Activated naive CD8-positive, alpha-beta T cell treated with anti-CD3 and anti-CD28 coated beads for 36 hours (primary cell): ENCODE results near the gene FTO. TPM values are rescaled to one million over a fixed set of nuclear protein-coding genes. Genes with fewer than 3 reads are reported as not detected.

Experiments
- DNase-seq: peaks from one replicate; pipeline ENCODE4 v3.0.0; 2021
- H3K27ac Mint-ChIP-seq: one replicate; pipeline ENCODE4 v1.8.0; 2022; ENCODE audit warnings: mild to moderate bottlenecking, moderate library complexity, mixed read lengths
- H3K27me3 Mint-ChIP-seq: one replicate; pipeline ENCODE4 v1.8.0; 2022; ENCODE audit warnings: mild to moderate bottlenecking, mixed read lengths
- H3K36me3 Mint-ChIP-seq: one replicate; pipeline ENCODE4 v1.8.0; 2021; ENCODE audit warnings: mild to moderate bottlenecking, mixed read lengths
- H3K4me1 Mint-ChIP-seq: one replicate; pipeline ENCODE4 v1.8.0; 2021; ENCODE audit warnings: mixed read lengths
- H3K4me3 Mint-ChIP-seq: one replicate; pipeline ENCODE4 v1.8.0; 2022; ENCODE audit warnings: mild to moderate bottlenecking, moderate library complexity, mixed read lengths
- H3K9me3 Mint-ChIP-seq: one replicate; pipeline ENCODE4 v1.8.0; 2022; ENCODE audit warnings: mixed read lengths
- total RNA-seq, 2 experiments: library from RNA; stranded (reverse); gene quantifications; one replicate each; pipeline ENCODE4 v1.2.3, GENCODE V29; 2021

FTO gene
- total RNA-seq, 2 experiments from 2014 or later: 51.1 to 52.7 TPM

DNA sequence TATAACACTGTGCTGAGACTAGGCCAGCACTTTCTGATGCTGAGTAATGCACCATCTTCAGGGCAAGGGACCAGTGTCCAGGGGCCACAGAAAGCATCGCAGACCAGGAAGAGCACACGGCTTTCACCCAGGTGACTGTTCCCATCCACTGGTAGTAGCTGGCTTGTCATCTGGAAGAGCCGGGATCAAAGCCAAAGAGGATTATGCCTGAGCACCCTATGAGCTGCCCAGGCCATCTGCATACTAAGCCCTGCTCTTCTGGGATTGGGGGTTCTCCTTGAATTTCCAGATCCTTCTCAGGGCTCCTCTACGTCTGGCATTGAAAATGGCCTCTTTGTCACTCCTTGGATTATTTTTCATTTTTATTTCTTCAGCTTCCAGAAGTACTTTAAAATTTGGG is 441.9 kb downstream of the FTO start:
- H3K9me3 Mint-ChIP-seq: no peaks in the 10 kb centered on the region
- DNase-seq: no peak
- H3K36me3 Mint-ChIP-seq: no peaks in the 10 kb centered on the region
- peaks cover 16% of the 10 kb centered on the region for H3K27me3 Mint-ChIP-seq
- H3K4me1 Mint-ChIP-seq: peaks cover 2% of the 10 kb centered on the region
- H3K27ac Mint-ChIP-seq: no peak overlapping the region
- H3K4me3 Mint-ChIP-seq: no peak overlapping the region

- Mint-ChIP-seq H3K27me3 (no peaks in the 10 kb centered on the region), H3K9me3 (no peaks in the 10 kb centered on the region), H3K27ac (no peak overlapping the region), H3K4me1 (peaks cover 2% of the 10 kb centered on the region), H3K4me3 (no peak overlapping the region), H3K36me3 (no peaks in the 10 kb centered on the region)
- DNase-seq: no peak
Measured at GRCh38 chr16:54148974-54149373, 445.0 kb downstream of the FTO start.

DNA sequence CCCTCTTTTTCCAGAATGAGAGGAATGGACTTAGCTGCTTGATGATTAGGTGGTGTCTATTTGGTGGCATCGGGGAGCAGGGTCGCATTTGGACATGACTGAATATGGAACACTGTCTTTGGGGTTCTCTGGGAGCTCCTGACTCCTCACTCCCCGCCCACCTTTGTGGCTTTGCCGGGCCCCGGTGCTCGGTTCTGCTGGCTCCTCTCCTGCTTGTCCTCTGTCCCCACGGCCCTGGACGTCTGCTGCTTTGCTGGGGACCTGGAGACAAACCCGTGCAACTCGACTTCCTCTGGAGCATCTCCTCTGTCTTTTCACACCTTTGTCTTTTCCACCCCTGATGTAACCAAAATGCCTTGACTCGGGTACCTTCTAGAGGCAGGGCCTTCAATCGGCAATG is 446.9 kb downstream of the FTO start:
- Mint-ChIP-seq H3K36me3 (no peaks in the 10 kb centered on the region), H3K27ac (no peak overlapping the region), H3K9me3 (no peaks in the 10 kb centered on the region), H3K4me1 (no peaks in the 10 kb centered on the region), H3K4me3 (no peak overlapping the region), H3K27me3 (no peaks in the 10 kb centered on the region)
- no peak for DNase-seq

- DNase-seq: no peak
- Mint-ChIP-seq H3K9me3 (no peaks in the 10 kb centered on the region), H3K4me3 (no peak overlapping the region), H3K27me3 (no peaks in the 10 kb centered on the region), H3K4me1 (no peaks in the 10 kb centered on the region), H3K27ac (no peak overlapping the region), H3K36me3 (no peaks in the 10 kb centered on the region)
Measured at GRCh38 chr16:54152362-54153239, 448.6 kb downstream of the FTO start.

- Mint-ChIP-seq H3K36me3 (no peaks in the 10 kb centered on the region), H3K27ac (no peak overlapping the region), H3K4me3 (no peak overlapping the region), H3K9me3 (no peaks in the 10 kb centered on the region), H3K4me1 (no peaks in the 10 kb centered on the region), H3K27me3 (no peaks in the 10 kb centered on the region)
- no peak for DNase-seq
Measured at GRCh38 chr16:54153240-54153934, 449.4 kb downstream of the FTO start.

- no peaks in the 10 kb centered on the region for H3K4me1 Mint-ChIP-seq
- H3K27ac Mint-ChIP-seq: no peak overlapping the region
- H3K27me3 Mint-ChIP-seq: no peaks in the 10 kb centered on the region
- H3K9me3 Mint-ChIP-seq: peaks cover 3% of the 10 kb centered on the region
- DNase-seq: no peak
- H3K36me3 Mint-ChIP-seq: no peaks in the 10 kb centered on the region
- H3K4me3 Mint-ChIP-seq: no peak overlapping the region
Measured at GRCh38 chr16:54156349-54156748, 452.4 kb downstream of the FTO start.

DNA sequence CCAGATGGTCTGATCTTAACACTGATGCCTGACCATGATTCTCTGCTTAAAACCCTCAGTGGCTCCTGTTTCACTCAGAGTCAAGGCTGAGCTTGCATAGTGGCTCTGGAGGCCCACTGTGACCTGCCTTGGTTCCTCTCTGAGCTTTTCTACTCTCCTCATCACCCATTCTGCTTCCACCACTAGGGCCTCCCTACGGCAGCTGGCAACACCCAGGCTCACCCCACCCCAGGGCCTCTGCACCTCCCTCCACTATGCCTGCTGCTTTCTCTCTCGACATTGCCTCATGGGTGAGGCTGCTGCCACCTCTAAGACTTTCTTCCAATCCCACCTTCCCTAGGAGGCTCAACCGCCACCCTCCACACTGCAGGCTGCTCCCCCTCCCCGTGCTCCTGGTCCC is 455.0 kb downstream of the FTO start:
- DNase-seq: no peak
- Mint-ChIP-seq H3K4me1 (no peaks in the 10 kb centered on the region), H3K36me3 (no peaks in the 10 kb centered on the region), H3K27me3 (peaks cover 5% of the 10 kb centered on the region), H3K27ac (no peak overlapping the region), H3K4me3 (no peak overlapping the region), H3K9me3 (peaks cover 3% of the 10 kb centered on the region)

DNA sequence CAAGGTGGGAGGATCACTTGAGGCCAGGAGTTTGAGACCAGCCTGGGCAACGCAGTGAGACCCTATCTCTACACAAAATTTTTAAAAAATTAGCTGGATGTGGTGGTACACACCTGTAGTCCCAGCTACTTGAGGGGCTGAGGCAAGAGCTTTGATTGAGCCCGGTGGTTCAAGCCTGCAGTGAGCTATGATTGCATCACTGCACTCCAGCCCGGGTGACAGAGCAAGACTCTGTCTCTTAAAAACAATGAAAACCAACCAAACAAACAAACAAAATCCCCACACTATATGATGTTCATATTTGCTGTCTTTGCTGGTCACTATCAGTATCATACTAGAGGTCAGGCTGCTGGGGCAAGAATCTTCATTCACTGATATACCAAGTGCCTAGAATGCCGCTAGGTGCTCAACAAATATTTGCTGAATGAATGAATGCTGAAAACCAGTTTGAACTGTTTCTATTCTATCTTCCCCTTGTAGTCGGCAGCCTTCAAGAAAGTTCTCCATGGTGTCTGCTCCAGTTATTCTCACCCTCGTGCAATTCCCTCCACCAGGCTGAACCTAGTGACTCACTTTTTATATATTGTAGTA is 455.6 kb downstream of the FTO start:
- no peaks in the 10 kb centered on the region for H3K36me3 Mint-ChIP-seq
- H3K27me3 Mint-ChIP-seq: peaks cover 5% of the 10 kb centered on the region
- H3K27ac Mint-ChIP-seq: no peak overlapping the region
- H3K9me3 Mint-ChIP-seq: peaks cover 3% of the 10 kb centered on the region
- no peak overlapping the region for H3K4me3 Mint-ChIP-seq
- no peaks in the 10 kb centered on the region for H3K4me1 Mint-ChIP-seq
- DNase-seq: no peak

DNA sequence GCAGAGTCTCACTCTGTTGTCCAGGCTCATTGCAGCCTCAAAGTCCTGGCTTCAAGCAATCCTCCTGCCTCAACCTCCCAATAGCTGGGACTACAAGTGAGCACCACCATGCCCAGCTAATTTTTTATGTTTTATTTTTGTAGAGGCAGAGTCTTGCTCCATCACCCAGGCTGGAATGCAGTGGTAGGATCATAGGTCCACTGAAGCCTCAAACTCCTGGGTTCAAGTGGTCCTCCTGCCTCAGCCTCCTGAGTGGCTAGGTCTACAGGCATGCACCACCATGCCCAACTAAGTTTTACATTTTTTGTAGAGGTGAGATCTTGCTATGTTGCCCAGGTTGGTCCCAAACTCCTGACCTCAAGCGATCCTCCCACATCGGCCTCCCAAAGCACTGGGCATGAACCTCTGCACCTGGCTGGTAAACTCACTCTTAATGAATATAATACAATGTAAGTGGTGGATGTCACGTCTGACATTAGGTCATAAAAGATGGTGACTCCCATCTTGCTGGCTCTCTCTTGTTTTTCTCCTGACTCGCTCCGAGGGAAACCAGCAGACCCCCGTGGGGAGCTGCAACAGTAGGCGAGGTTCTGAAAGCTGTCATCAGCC is 456.4 kb downstream of the FTO start:
- peaks cover 5% of the 10 kb centered on the region for H3K27me3 Mint-ChIP-seq
- no peak overlapping the region for H3K4me3 Mint-ChIP-seq
- H3K4me1 Mint-ChIP-seq: no peaks in the 10 kb centered on the region
- no peak for DNase-seq
- H3K9me3 Mint-ChIP-seq: peaks cover 3% of the 10 kb centered on the region
- no peak overlapping the region for H3K27ac Mint-ChIP-seq
- no peaks in the 10 kb centered on the region for H3K36me3 Mint-ChIP-seq

- no peak overlapping the region for H3K27ac Mint-ChIP-seq
- H3K4me1 Mint-ChIP-seq: no peaks in the 10 kb centered on the region
- H3K4me3 Mint-ChIP-seq: no peak overlapping the region
- peaks cover 3% of the 10 kb centered on the region for H3K9me3 Mint-ChIP-seq
- no peaks in the 10 kb centered on the region for H3K36me3 Mint-ChIP-seq
- DNase-seq: no peak
- peaks cover 5% of the 10 kb centered on the region for H3K27me3 Mint-ChIP-seq
Measured at GRCh38 chr16:54160939-54161897, 457.3 kb downstream of the FTO start.

- H3K27ac Mint-ChIP-seq: no peak overlapping the region
- H3K4me3 Mint-ChIP-seq: no peak overlapping the region
- H3K27me3 Mint-ChIP-seq: peaks cover 5% of the 10 kb centered on the region
- no peaks in the 10 kb centered on the region for H3K4me1 Mint-ChIP-seq
- peaks cover 3% of the 10 kb centered on the region for H3K9me3 Mint-ChIP-seq
- no peak for DNase-seq
- H3K36me3 Mint-ChIP-seq: no peaks in the 10 kb centered on the region
Measured at GRCh38 chr16:54163197-54163843, 459.4 kb downstream of the FTO start.

- no peak for DNase-seq
- H3K36me3 Mint-ChIP-seq: no peaks in the 10 kb centered on the region
- H3K4me3 Mint-ChIP-seq: no peak overlapping the region
- no peaks in the 10 kb centered on the region for H3K9me3 Mint-ChIP-seq
- H3K27me3 Mint-ChIP-seq: peaks cover 5% of the 10 kb centered on the region
- H3K4me1 Mint-ChIP-seq: no peaks in the 10 kb centered on the region
- H3K27ac Mint-ChIP-seq: no peak overlapping the region
Measured at GRCh38 chr16:54164789-54165173, 460.8 kb downstream of the FTO start.

- DNase-seq: no peak
- Mint-ChIP-seq H3K4me1 (no peaks in the 10 kb centered on the region), H3K27ac (no peak overlapping the region), H3K9me3 (no peaks in the 10 kb centered on the region), H3K36me3 (no peaks in the 10 kb centered on the region), H3K27me3 (peaks cover 5% of the 10 kb centered on the region), H3K4me3 (no peak overlapping the region)
Measured at GRCh38 chr16:54165174-54165911, 461.4 kb downstream of the FTO start.
